ENCODE results near the gene NGF. TPM values are rescaled to one million over a fixed set of nuclear protein-coding genes. Genes with fewer than 3 reads are reported as not detected.

Gene NGF
- total and polyA plus RNA-seq, 2 of the 8 experiments (the other 6 are each of a cell fraction or from before 2014, with no cell fraction given) = 1.6 TPM; not detected in 1

DNA sequence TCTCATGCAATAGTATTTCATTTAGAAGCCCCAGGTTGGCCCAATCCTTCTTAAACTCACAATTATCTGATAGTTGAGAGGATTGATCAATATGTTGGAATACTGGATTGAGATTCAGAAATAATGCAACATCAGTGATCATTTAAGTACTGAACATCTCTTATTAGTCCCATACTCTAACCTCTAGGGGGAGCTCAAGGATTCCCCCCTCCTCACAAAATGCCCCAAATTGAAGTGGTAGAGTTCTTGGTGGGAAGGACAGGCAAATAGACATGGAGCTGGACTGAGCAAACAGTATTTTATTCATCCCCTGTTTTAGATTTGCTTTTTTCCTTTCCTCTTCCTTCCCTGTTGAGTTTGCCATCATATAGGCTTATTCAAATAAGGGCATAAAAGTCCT lies 62.8 kb downstream of the NGF start:
- no peak overlapping the region for H3K56ac ChIP-seq (replicated peaks; ENCODE audit: insufficient read length, low read depth, low read length)
- H3K18ac ChIP-seq (ENCODE audit: extremely low read depth, low read length) = no peak overlapping the region
- peaks cover 5 to 7% of the 10 kb centered on the region in 2 experiments; a peak in 3 of 4 replicates for H3K9me3 ChIP-seq (ENCODE audit: insufficient read depth in 2 of 2, low read depth in 1 of 2, low read length in 1 of 2)
- no peak for FAIRE-seq
- H2AK5ac ChIP-seq (ENCODE audit: low read depth, low read length) = no peak overlapping the region
- no peak overlapping the region for H3K4ac ChIP-seq (replicated peaks; ENCODE audit: insufficient read length, low read depth, low read length)
- H3K79me1 ChIP-seq (ENCODE audit: low read depth, low read length) = no peaks in the 10 kb centered on the region
- no peaks in the 10 kb centered on the region for H3K36me3 ChIP-seq (ENCODE audit: control insufficient read depth in 2 of 4, insufficient read depth in 4 of 4, low read length in 3 of 4)
- H3K9ac ChIP-seq (replicated peaks in 1 of 4; ENCODE audit: extremely low read depth in 1 of 4, low read depth in 3 of 4, low read length in 3 of 4) = no peak overlapping the region
- H3K4me1 ChIP-seq (replicated peaks in 1 of 4; ENCODE audit: control insufficient read depth in 3 of 4, insufficient read depth in 4 of 4, low read length in 3 of 4) = no peaks in the 10 kb centered on the region
- H3K14ac ChIP-seq (ENCODE audit: insufficient read length) = no peak overlapping the region
- H2BK20ac ChIP-seq (ENCODE audit: low read length) = no peak overlapping the region
- H4K20me1 ChIP-seq (replicated peaks in 1 of 2; ENCODE audit: control insufficient read depth in 1 of 2, insufficient read depth in 2 of 2, low read length in 2 of 2) = no peaks in the 10 kb centered on the region
- H2AFZ ChIP-seq (ENCODE audit: low read length) = no peak overlapping the region
- no peak overlapping the region for H2BK12ac ChIP-seq (ENCODE audit: low read depth, low read length)
- H2BK15ac ChIP-seq (ENCODE audit: low read length) = no peak overlapping the region
- no peak overlapping the region for H4K91ac ChIP-seq (replicated peaks; ENCODE audit: insufficient read length, low read length)
- no peak overlapping the region for H3K23ac ChIP-seq (ENCODE audit: insufficient read length)
- H2BK120ac ChIP-seq (replicated peaks; ENCODE audit: low read depth, low read length) = no peak overlapping the region
- no peak overlapping the region for H3K4me3 ChIP-seq (ENCODE audit: extremely low read depth in 1 of 4, insufficient read depth in 2 of 4, low read depth in 3 of 4, low read length in 4 of 4)
- POLR2A ChIA-PET (ENCODE audit: partially characterized antibody) = no interaction called here
- CTCF ChIA-PET (ENCODE audit: partially characterized antibody) = interaction anchor here (0.6 to 5.3 kb wide), 40 partner anchors 9 to 323 kb away, joined by 3 to 44 read pairs (median 5); partner anchors contain the start of gene NGF
- H3K79me2 ChIP-seq (ENCODE audit: control insufficient read depth in 1 of 2, insufficient read depth in 2 of 2, low read length in 2 of 2) = no peaks in the 10 kb centered on the region
- no peaks in the 10 kb centered on the region for H3K23me2 ChIP-seq (ENCODE audit: low read depth, low read length)
- DNase-seq (ENCODE audit: low read depth in 1 of 2, low spot score in 2 of 2) = no peak
- TF ChIP-seq, protein P1, sequence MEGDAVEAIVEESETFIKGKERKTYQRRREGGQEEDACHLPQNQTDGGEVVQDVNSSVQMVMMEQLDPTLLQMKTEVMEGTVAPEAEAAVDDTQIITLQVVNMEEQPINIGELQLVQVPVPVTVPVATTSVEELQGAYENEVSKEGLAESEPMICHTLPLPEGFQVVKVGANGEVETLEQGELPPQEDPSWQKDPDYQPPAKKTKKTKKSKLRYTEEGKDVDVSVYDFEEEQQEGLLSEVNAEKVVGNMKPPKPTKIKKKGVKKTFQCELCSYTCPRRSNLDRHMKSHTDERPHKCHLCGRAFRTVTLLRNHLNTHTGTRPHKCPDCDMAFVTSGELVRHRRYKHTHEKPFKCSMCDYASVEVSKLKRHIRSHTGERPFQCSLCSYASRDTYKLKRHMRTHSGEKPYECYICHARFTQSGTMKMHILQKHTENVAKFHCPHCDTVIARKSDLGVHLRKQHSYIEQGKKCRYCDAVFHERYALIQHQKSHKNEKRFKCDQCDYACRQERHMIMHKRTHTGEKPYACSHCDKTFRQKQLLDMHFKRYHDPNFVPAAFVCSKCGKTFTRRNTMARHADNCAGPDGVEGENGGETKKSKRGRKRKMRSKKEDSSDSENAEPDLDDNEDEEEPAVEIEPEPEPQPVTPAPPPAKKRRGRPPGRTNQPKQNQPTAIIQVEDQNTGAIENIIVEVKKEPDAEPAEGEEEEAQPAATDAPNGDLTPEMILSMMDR (IDR thresholded peaks at IDR 0.05; ENCODE audit: control extremely low read depth in 1 of 3, insufficient read depth in 1 of 3, low read depth in 1 of 3, low read length in 3 of 3) = peak in 2 of 3 experiments; percentile 44 to 67; a peak in 3 of 4 replicates
- TF ChIP-seq RFX5 (IDR thresholded peaks at IDR 0.05; ENCODE audit: borderline replicate concordance, low read depth, low read length) = no peak
- peak; percentile 75 for TF ChIP-seq RAD21 (IDR thresholded peaks at IDR 0.05 in 1 of 2, conservative IDR thresholded peaks at IDR 0.05 in 1 of 2; ENCODE audit: low read depth in 2 of 2, low read length in 2 of 2)
- no peak overlapping the region for H3K4me2 ChIP-seq (ENCODE audit: insufficient read depth in 1 of 2, low read depth in 2 of 2, low read length in 2 of 2)
- no peak overlapping the region for H2BK5ac ChIP-seq (ENCODE audit: low read depth, low read length)
- no peak overlapping the region for H4K8ac ChIP-seq (ENCODE audit: extremely low read depth, insufficient read depth, low read length)
- H3K27me3 ChIP-seq (replicated peaks in 1 of 4; ENCODE audit: control insufficient read depth in 3 of 4, extremely low read depth in 1 of 4, insufficient read depth in 3 of 4, low read length in 3 of 4) = no peaks in the 10 kb centered on the region
- H3K27ac ChIP-seq (ENCODE audit: low read depth, low read length) = no peak overlapping the region
- no peak overlapping the region for H4K5ac ChIP-seq (ENCODE audit: insufficient read length, low read depth, low read length)

Data from H1 (cell line).